Stimulated activated CD8-positive, alpha-beta memory T cell treated with anti-CD3 and anti-CD28 coated beads, Interleukin-7, amount 100 ng/mL, for 4 hours (primary cell): ENCODE data around the gene HLA-DQB1.

Experiments used
- DNase-seq, 2 donors: peaks; one replicate each; pipeline ENCODE4 v3.0.0-alpha.2; 2020; ENCODE audit warnings: low read depth in 2 of 2

Gene HLA-DQB1

GRCh38 chr6:32627249-32627648, 39.2 kb downstream of the HLA-DQB1 start:
- no peak for DNase-seq

GRCh38 chr6:32625137-32625536, 41.3 kb downstream of the HLA-DQB1 start:
- DNase-seq = no peak

- no peak for DNase-seq
Measured at GRCh38 chr6:32624565-32624964, 41.9 kb downstream of the HLA-DQB1 start.

GRCh38 chr6:32623693-32624092, 42.8 kb downstream of the HLA-DQB1 start:
- no peak for DNase-seq

- peak; percentile 27 to 30 for DNase-seq
Measured at GRCh38 chr6:32622545-32623401, 43.7 kb downstream of the HLA-DQB1 start.

GRCh38 chr6:32621372-32621771, 45.1 kb downstream of the HLA-DQB1 start:
- DNase-seq = no peak

- DNase-seq = no peak
Measured at GRCh38 chr6:32617751-32618150, 48.7 kb downstream of the HLA-DQB1 start.

- DNase-seq = no peak
Measured at GRCh38 chr6:32615885-32616532, 50.4 kb downstream of the HLA-DQB1 start.

- DNase-seq = no peak
Measured at GRCh38 chr6:32614366-32615081, 51.9 kb downstream of the HLA-DQB1 start.

- no peak for DNase-seq
Measured at GRCh38 chr6:32613475-32613874, 53.0 kb downstream of the HLA-DQB1 start.

- no peak for DNase-seq
Measured at GRCh38 chr6:32610682-32611296, 55.7 kb downstream of the HLA-DQB1 start.

- DNase-seq = peak; percentile 30 to 43
Measured at GRCh38 chr6:32609731-32610640, 56.5 kb downstream of the HLA-DQB1 start.
